Activated T-cell treated with anti-CD3 and anti-CD28 coated beads for 1 hour (primary cell): ENCODE results near the gene CMTM3.
"Not testable (repeated sequence)": the region's sequence is repeated elsewhere in the genome, so short reads cannot be mapped to it uniquely, and the experiment has no call there.

ENCODE experiments used
- DNase-seq: peaks from one replicate; pipeline ENCODE4 v3.0.0-alpha.2; 2020; ENCODE audit warnings: low read depth

CMTM3 gene

GRCh38 chr16:66636199-66636598 lies 31.7 kb downstream of the CMTM3 start:
- no peak for DNase-seq

- DNase-seq, result no peak
Observed at GRCh38 chr16:66637806-66638205, 33.3 kb downstream of the CMTM3 start.

GRCh38 chr16:66639091-66639885 lies 34.8 kb downstream of the CMTM3 start:
- no peak for DNase-seq

GRCh38 chr16:66640724-66641314 lies 36.3 kb downstream of the CMTM3 start:
- no peak for DNase-seq

GRCh38 chr16:66641387-66641786 lies 36.9 kb downstream of the CMTM3 start:
- no peak for DNase-seq

- no peak for DNase-seq
Observed at GRCh38 chr16:66647866-66648265, 43.4 kb downstream of the CMTM3 start.

- DNase-seq, result no peak
Observed at GRCh38 chr16:66649167-66649566, 44.7 kb downstream of the CMTM3 start.

GRCh38 chr16:66649636-66650205 lies 45.2 kb downstream of the CMTM3 start:
- DNase-seq, result no peak

GRCh38 chr16:66650707-66651473 lies 46.4 kb downstream of the CMTM3 start:
- DNase-seq, result peak; percentile 72

GRCh38 chr16:66651474-66651765 lies 46.9 kb downstream of the CMTM3 start:
- DNase-seq, result no peak

- no peak for DNase-seq
Observed at GRCh38 chr16:66651965-66652364, 47.5 kb downstream of the CMTM3 start.

GRCh38 chr16:66652661-66653360 lies 48.3 kb downstream of the CMTM3 start:
- DNase-seq, result no peak

- no peak for DNase-seq
Observed at GRCh38 chr16:66653581-66654350, 49.3 kb downstream of the CMTM3 start.

GRCh38 chr16:66656547-66656946 lies 52.0 kb downstream of the CMTM3 start:
- no peak for DNase-seq

GRCh38 chr16:66658143-66658859 lies 53.8 kb downstream of the CMTM3 start:
- no peak for DNase-seq

- DNase-seq, result no peak
Observed at GRCh38 chr16:66658860-66659190, 54.3 kb downstream of the CMTM3 start.

- no peak for DNase-seq
Observed at GRCh38 chr16:66660422-66661209, 56.1 kb downstream of the CMTM3 start.

GRCh38 chr16:66661210-66661560 lies 56.7 kb downstream of the CMTM3 start:
- DNase-seq, result no peak

- DNase-seq, result not testable (repeated sequence)
Observed at GRCh38 chr16:66661671-66662346, 57.3 kb downstream of the CMTM3 start.
